CD4-positive, alpha-beta T cell (primary cell): ENCODE data around the gene BCDIN3D. TPM values are rescaled to one million over a fixed set of nuclear protein-coding genes. Genes with fewer than 3 reads are reported as not detected.

ENCODE experiments used
- ATAC-seq: fragments of 200-7000 bp; cut with Tn5 transposase; one replicate; pipeline ENCODE4 v1.10.0; 2022; ENCODE audit warnings: mild to moderate bottlenecking; ENCODE audit not compliant: poor library complexity
- CTCF ChIA-PET: fragments of 350-600 bp; sonication (Branson Sonifier 250); formaldehyde crosslinking; loops from one replicate; lab custom pipeline; 2021; ENCODE audit warnings: antibody characterized with exemption, inconsistent platforms; lab: Charles Lee
- POLR2A ChIA-PET: fragments of 350-600 bp; sonication (Branson Sonifier 250); formaldehyde crosslinking; loops from one replicate; lab custom pipeline; 2021; ENCODE audit warnings: antibody characterized with exemption, inconsistent platforms; lab: Charles Lee
- DNase-seq, 14 experiments: peaks; one replicate each; pipeline ENCODE4 v3.0.0-alpha.2; 2013 to 2020; ENCODE audit warnings: mixed read lengths in 2 of 14
- H3K27ac ChIP-seq, 2 donors: one replicate each; pipeline versions ENCODE4 v1.5.1 to v1.7.0; 2013; ENCODE audit warnings: low read length in 2 of 2, low read depth in 1 of 2, mild to moderate bottlenecking in 1 of 2
- H3K27me3 ChIP-seq, 2 experiments: 1 replicate in 1 of 2; 2 replicates in 1 of 2; pipeline versions ENCODE4 v1.6.1 to v1.7.0; 2013; ENCODE audit warnings: low read length in 2 of 2, control low read depth in 1 of 2, mild to moderate bottlenecking in 1 of 2, moderate library complexity in 1 of 2; ENCODE audit not compliant: insufficient read depth in 2 of 2, control insufficient read depth in 1 of 2
- H3K36me3 ChIP-seq: one replicate; pipeline ENCODE4 v1.6.1; 2013; ENCODE audit warnings: low read length, control low read depth; ENCODE audit not compliant: insufficient read depth
- H3K4me1 ChIP-seq: one replicate; pipeline ENCODE4 v1.6.1; 2013; ENCODE audit warnings: low read length, control low read depth; ENCODE audit not compliant: insufficient read depth
- H3K4me3 ChIP-seq: one replicate; pipeline ENCODE4 v1.5.1; 2013; ENCODE audit warnings: mild to moderate bottlenecking, low read length, moderate library complexity
- H3K9me3 ChIP-seq, 2 experiments: 1 replicate in 1 of 2; 2 replicates in 1 of 2; pipeline versions ENCODE4 v1.6.1 to v1.7.0; 2013; ENCODE audit warnings: low read length in 2 of 2, mild to moderate bottlenecking in 2 of 2, control low read depth in 1 of 2, moderate library complexity in 1 of 2; ENCODE audit not compliant: control insufficient read depth in 1 of 2, insufficient read depth in 1 of 2
- H3K27ac Mint-ChIP-seq: one replicate; pipeline ENCODE4 v1.8.0; 2020; ENCODE audit warnings: mixed read lengths
- H3K27me3 Mint-ChIP-seq: one replicate; pipeline ENCODE4 v1.8.0; 2021; ENCODE audit warnings: mixed read lengths
- H3K36me3 Mint-ChIP-seq: one replicate; pipeline ENCODE4 v1.8.0; 2021; ENCODE audit warnings: low read depth, mixed read lengths
- H3K4me1 Mint-ChIP-seq: one replicate; pipeline ENCODE4 v1.8.0; 2021; ENCODE audit warnings: low read depth, mixed read lengths
- H3K4me3 Mint-ChIP-seq: one replicate; pipeline ENCODE4 v1.8.0; 2020; ENCODE audit warnings: mild to moderate bottlenecking, mixed read lengths
- H3K9me3 Mint-ChIP-seq: one replicate; pipeline ENCODE4 v1.8.0; 2020; ENCODE audit warnings: mixed read lengths
- intact Hi-C, 2 experiments: fragments of 100-400 bp; cut with DNase I in 1 of 2; cut with micrococcal nuclease in 1 of 2; formaldehyde crosslinking; loops; one replicate each; pipeline versions ENCODE4 v1.15.1 to v1.9.0; 2023 to 2025; cut with DNase I, micrococcal nuclease
- total RNA-seq, 174 experiments: library from RNA in 2 of 174; stranded (reverse) in 2 of 174; gene quantifications; one replicate each; pipeline ENCODE4 v1.2.3 and lab custom pipeline; 2021 to 2026
- TF ChIP-seq, protein P1 (sequence below): fragments of 200-600 bp; IDR thresholded peaks from one replicate; pipeline ENCODE4 v1.8.0; 2022; ENCODE audit warnings: antibody characterized with exemption, mild to moderate bottlenecking

Gene BCDIN3D
- total RNA-seq, 2 experiments from 2014 or later: 2.8 to 3.9 TPM

DNA sequence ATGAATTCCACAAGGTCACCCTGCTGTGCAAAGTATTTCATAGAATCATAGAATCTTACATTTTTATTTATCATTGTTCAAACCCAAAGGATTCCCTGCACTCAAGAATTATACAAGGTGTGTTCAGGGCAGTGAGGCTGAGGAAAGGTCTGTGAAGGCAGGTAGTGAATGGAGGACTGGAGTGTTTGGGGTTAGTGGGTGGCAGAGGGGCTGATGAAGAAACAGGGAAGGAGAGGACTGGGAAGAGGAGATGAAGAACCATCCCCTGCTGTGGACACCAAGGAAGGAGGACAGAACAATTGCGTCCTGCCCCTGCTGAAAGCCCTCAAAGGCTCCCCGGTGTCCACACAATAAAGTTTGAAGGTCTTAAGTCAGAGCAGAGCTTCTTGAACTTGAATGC lies 10.8 kb upstream of the BCDIN3D start:
- Mint-ChIP-seq H3K27me3 (peaks cover 18% of the 10 kb centered on the region), H3K36me3 (no peaks in the 10 kb centered on the region), H3K27ac (no peak overlapping the region), H3K4me3 (no peak overlapping the region), H3K4me1 (no peaks in the 10 kb centered on the region), H3K9me3 (no peaks in the 10 kb centered on the region)
- TF ChIP-seq, protein P1, sequence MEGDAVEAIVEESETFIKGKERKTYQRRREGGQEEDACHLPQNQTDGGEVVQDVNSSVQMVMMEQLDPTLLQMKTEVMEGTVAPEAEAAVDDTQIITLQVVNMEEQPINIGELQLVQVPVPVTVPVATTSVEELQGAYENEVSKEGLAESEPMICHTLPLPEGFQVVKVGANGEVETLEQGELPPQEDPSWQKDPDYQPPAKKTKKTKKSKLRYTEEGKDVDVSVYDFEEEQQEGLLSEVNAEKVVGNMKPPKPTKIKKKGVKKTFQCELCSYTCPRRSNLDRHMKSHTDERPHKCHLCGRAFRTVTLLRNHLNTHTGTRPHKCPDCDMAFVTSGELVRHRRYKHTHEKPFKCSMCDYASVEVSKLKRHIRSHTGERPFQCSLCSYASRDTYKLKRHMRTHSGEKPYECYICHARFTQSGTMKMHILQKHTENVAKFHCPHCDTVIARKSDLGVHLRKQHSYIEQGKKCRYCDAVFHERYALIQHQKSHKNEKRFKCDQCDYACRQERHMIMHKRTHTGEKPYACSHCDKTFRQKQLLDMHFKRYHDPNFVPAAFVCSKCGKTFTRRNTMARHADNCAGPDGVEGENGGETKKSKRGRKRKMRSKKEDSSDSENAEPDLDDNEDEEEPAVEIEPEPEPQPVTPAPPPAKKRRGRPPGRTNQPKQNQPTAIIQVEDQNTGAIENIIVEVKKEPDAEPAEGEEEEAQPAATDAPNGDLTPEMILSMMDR: no peak
- no peak overlapping the region for H3K27ac ChIP-seq
- intact Hi-C loops: no loop called here
- H3K4me3 ChIP-seq: no peak overlapping the region
- ChIA-PET POLR2A (no interaction called here), CTCF (no interaction called here)
- H3K9me3 ChIP-seq: no peaks in the 10 kb centered on the region
- DNase-seq (no peak), ATAC-seq (no peak)
- no peaks in the 10 kb centered on the region for H3K4me1 ChIP-seq
- H3K27me3 ChIP-seq: no peaks in the 10 kb centered on the region
- no peaks in the 10 kb centered on the region for H3K36me3 ChIP-seq

DNA sequence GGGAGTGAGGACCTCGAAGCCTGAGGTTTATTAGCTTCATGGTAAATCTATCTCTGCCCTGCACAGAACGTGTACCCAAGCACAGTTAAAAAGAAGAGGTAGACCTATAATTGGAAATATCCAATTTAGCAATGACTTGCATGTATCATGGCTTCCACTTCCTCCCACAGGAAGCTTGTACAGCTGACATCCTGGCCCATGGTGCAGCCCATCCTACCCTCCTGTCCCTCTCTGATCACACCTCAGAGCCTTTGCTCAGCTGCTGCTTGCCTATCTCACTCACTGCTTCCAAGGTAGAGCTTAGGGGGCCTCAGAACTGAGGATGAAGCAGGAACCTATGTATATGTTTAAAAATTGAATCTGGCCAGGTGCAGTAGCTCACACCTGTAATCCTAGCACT lies 4.3 kb upstream of the BCDIN3D start:
- CTCF ChIA-PET: interaction anchor here (1.3 to 1.5 kb wide), 2 partner anchors 98 to 106 kb away, joined by 3 to 4 read pairs; partner anchors contain the start of gene TMBIM6

DNA sequence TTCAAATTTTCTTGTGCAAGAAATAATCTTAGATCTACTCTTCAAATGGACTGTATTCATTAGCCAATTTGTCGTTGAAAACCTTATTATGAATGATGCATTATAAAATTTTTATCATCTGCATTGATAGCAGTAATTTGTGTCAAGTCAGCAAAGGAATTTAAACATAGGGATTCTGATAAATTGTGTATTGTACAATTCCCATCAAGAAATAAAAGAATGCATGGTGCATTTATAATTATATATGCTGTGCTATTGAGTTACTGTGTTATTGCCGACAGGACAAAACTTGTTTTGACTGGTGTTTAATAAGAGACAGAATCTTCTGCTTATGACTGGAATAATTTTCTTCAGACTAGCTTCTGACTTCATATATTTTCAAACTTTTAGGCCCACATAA lies 3.1 kb upstream of the BCDIN3D start:
- TF ChIP-seq, protein P1: no peak
- Histone ChIP-seq H3K36me3 (no peaks in the 10 kb centered on the region), H3K27me3 (no peaks in the 10 kb centered on the region), H3K4me1 (peaks cover 34% of the 10 kb centered on the region), H3K27ac (no peak overlapping the region), H3K4me3 (no peak overlapping the region), H3K9me3 (no peaks in the 10 kb centered on the region)
- H3K9me3 Mint-ChIP-seq: no peaks in the 10 kb centered on the region
- peaks cover 13% of the 10 kb centered on the region for H3K27me3 Mint-ChIP-seq
- H3K4me1 Mint-ChIP-seq: peaks cover 36% of the 10 kb centered on the region
- H3K27ac Mint-ChIP-seq: no peak overlapping the region
- intact Hi-C loops: loop anchor here in 1 of 2 experiments (10.0 kb wide), 1 partner anchor 179 kb away; the partner anchor contains the start of gene RACGAP1
- ChIA-PET CTCF (interaction anchor here (0.7 to 1.9 kb wide), 5 partner anchors 82 to 345 kb away, joined by 3 to 9 read pairs (median 4); partner anchors contain the start of genes PRPF40B and TMBIM6), POLR2A (interaction anchor here (1.4 kb wide), 1 partner anchor 18 kb away, joined by 4 read pairs; the partner anchor contains the start of gene NCKAP5L)
- peaks cover 8% of the 10 kb centered on the region for H3K36me3 Mint-ChIP-seq
- DNase-seq: no peak
- no peak for ATAC-seq
- H3K4me3 Mint-ChIP-seq: no peak overlapping the region

More for the DNA sequence above, 4.3 kb upstream of the BCDIN3D start:
- H3K27me3 ChIP-seq: no peaks in the 10 kb centered on the region
- no peak overlapping the region for H3K27ac Mint-ChIP-seq
- peak in 1 of 14 experiments; percentile 13 for DNase-seq
- no peaks in the 10 kb centered on the region for H3K36me3 ChIP-seq
- no peak overlapping the region for H3K27ac ChIP-seq
- peaks cover 26% of the 10 kb centered on the region for H3K4me1 ChIP-seq
- no peaks in the 10 kb centered on the region for H3K9me3 ChIP-seq
- peaks cover 24% of the 10 kb centered on the region for H3K4me1 Mint-ChIP-seq
- no peak overlapping the region for H3K4me3 Mint-ChIP-seq
- TF ChIP-seq, protein P1: no peak
- no peak for ATAC-seq
- peaks cover 19% of the 10 kb centered on the region for H3K27me3 Mint-ChIP-seq
- intact Hi-C loops: loop anchor here in 1 of 2 experiments (10.0 kb wide), 1 partner anchor 178 kb away; the partner anchor contains the start of gene RACGAP1
- no peaks in the 10 kb centered on the region for H3K9me3 Mint-ChIP-seq
- H3K36me3 Mint-ChIP-seq: peaks cover 8% of the 10 kb centered on the region
- no peak overlapping the region for H3K4me3 ChIP-seq
- POLR2A ChIA-PET: interaction anchor here (1.4 to 1.6 kb wide), 2 partner anchors 19 to 106 kb away, joined by 4 to 6 read pairs; partner anchors contain the start of genes NCKAP5L and TMBIM6
